Nephron (organoid): ENCODE measurements around the gene SSBP2.

Experiments used
- H3K27ac Mint-ChIP-seq, 3 experiments: 2 replicates each; pipeline ENCODE4 v1.8.0; 2020; ENCODE audit warnings: mixed read lengths in 3 of 3, mild to moderate bottlenecking in 2 of 3, moderate library complexity in 1 of 3
- H3K27me3 Mint-ChIP-seq: 2 replicates; pipeline ENCODE4 v1.8.0; 2021; ENCODE audit warnings: low read depth, mild to moderate bottlenecking, moderate library complexity, mixed read lengths
- H3K36me3 Mint-ChIP-seq: 2 replicates; pipeline ENCODE4 v1.8.0; 2020; ENCODE audit warnings: low read depth, mixed read lengths
- H3K4me1 Mint-ChIP-seq: 2 replicates; pipeline ENCODE4 v1.8.0; 2020; ENCODE audit warnings: mixed read lengths
- H3K4me3 Mint-ChIP-seq, 3 experiments: 2 replicates each; pipeline ENCODE4 v1.8.0; 2020; ENCODE audit warnings: mild to moderate bottlenecking in 3 of 3, mixed read lengths in 3 of 3, moderate library complexity in 2 of 3
- H3K9me3 Mint-ChIP-seq: 2 replicates; pipeline ENCODE4 v1.8.0; 2020; ENCODE audit warnings: mixed read lengths
- TF ChIP-seq, protein P1 (sequence below), 3 experiments: fragments of 200-600 bp; sonication (generic); IDR thresholded peaks; one replicate each; pipeline ENCODE4 v1.5.0; 2021; ENCODE audit warnings: antibody characterized with exemption in 3 of 3; ENCODE audit not compliant: unreplicated experiment in 3 of 3

SSBP2 gene

DNA sequence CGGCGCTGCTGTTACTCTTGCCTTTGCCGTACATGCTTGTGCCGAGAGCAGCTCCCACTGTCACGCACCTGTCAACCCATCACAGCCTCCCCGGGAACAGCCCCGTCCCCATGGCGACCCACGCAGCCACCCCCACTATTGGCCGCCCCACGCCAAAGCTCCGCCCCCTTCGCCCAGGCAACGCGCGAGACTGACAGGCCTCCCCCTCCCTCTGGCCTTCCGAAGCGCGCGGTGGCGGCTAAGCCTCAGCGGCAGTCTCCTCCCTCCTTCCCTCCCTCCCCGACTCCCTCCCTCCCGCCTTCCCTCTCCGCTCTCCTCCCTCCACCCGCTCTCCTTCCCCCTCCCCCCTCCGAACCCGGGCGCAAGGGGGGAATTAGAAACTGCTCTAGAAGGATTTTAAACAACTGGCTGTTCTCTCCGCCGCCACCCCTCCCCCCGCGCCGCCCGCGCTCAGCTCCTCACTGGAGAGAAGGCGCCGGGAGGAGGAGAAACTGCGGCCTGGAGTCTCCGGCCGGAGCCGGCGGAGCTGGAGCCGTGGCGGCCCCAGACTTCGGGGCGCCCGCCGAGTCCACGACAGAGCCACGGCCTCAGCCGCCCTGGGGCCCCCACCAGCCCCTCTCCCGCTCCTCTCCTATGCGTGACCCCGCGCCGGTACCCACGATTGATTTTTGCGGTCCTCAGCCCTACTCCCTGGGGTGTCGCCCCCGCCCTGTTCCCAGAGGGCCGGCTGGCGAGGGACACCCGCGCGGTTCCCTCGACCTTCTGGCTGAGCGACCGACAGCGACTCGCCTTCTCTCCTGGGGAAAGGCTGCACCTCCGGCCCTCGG, at the start of gene SSBP2:
TSS of gene SSBP2 (minus strand) at position 89 of the 827 bp plus-strand sequence. CDS start at position 34, 55 bp downstream.
- TF ChIP-seq, protein P1, sequence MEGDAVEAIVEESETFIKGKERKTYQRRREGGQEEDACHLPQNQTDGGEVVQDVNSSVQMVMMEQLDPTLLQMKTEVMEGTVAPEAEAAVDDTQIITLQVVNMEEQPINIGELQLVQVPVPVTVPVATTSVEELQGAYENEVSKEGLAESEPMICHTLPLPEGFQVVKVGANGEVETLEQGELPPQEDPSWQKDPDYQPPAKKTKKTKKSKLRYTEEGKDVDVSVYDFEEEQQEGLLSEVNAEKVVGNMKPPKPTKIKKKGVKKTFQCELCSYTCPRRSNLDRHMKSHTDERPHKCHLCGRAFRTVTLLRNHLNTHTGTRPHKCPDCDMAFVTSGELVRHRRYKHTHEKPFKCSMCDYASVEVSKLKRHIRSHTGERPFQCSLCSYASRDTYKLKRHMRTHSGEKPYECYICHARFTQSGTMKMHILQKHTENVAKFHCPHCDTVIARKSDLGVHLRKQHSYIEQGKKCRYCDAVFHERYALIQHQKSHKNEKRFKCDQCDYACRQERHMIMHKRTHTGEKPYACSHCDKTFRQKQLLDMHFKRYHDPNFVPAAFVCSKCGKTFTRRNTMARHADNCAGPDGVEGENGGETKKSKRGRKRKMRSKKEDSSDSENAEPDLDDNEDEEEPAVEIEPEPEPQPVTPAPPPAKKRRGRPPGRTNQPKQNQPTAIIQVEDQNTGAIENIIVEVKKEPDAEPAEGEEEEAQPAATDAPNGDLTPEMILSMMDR (IDR thresholded peaks at IDR 0.05; ENCODE audit: unreplicated experiment in 3 of 3), result no peak
- Mint-ChIP-seq H3K9me3 (no peaks in the 10 kb centered on the region), H3K27ac (peak within 1 kb of the TSS; percentile 90 to 98 (median 98)), H3K4me3 (peak within 1 kb of the TSS; percentile 93 to 95 (median 95)), H3K4me1 (peaks cover 56% of the 10 kb centered on the region), H3K36me3 (no peaks in the 10 kb centered on the region), H3K27me3 (no peaks in the 10 kb centered on the region)

DNA sequence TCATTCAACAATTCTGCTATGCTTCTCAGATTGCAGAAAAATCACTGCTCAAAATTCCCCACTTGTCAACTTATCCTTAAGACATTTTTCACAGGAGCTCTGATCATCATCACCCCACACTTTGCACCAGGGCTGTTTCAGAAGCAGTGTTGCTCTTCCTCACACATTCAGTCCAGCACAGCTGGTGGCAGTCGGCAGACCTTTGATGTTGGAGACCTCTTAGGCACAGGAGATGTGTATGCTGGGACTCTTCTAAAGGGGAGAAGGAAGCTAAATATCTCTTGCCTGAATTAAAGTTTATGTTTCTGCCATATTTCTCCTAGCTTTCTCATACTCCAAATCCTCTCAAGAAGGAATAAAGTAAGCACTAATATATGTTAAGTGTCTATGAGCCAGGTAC, 44.8 kb upstream of the SSBP2 start:
- Mint-ChIP-seq H3K36me3 (no peaks in the 10 kb centered on the region), H3K4me3 (no peak overlapping the region), H3K27ac (peak overlapping the region in 2 of 3 experiments; percentile 52 to 88), H3K27me3 (no peaks in the 10 kb centered on the region), H3K4me1 (peaks cover 53% of the 10 kb centered on the region), H3K9me3 (no peaks in the 10 kb centered on the region)
- TF ChIP-seq, protein P1 (IDR thresholded peaks at IDR 0.05; ENCODE audit: unreplicated experiment in 3 of 3), result no peak

DNA sequence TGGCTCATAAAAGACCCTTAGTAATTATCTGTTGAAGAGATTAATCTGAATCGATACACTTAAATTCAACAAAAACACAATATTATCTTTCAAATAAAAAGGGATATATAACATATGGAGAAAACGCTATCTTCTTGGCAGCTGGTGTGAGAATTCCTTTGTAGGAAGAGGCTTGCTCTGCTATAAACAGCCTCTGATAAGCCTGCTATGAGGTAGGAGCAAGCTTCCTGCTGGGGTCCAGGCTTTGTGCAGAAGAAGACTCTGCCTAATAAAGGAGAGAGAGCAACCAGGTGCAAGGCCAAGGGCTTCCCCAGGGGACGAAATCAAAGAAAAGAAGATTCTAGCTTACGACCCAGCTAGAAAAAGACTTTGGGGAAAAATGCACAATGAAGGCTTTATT, 43.3 kb upstream of the SSBP2 start:
- no peak overlapping the region for H3K4me3 Mint-ChIP-seq
- no peaks in the 10 kb centered on the region for H3K36me3 Mint-ChIP-seq
- no peaks in the 10 kb centered on the region for H3K27me3 Mint-ChIP-seq

DNA sequence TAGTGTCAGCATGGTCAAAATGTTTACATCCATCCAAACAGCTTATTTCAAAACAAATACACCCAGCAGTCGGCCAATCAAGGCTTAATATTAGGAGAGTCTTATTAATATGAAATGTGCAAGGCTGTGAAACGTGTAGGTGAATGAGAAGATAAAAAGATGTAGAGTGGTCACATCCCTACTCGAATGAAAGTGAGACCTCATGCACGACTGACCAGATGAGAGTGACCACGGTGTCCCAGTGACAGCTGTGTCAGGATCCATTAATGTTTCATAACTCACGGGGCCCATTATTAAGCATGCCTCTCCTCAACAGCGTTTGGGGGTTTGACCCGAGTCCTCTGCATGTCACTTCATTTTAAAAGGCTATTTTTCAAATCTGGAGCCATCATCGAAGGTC, 39.4 kb upstream of the SSBP2 start:
- Mint-ChIP-seq H3K27me3 (no peaks in the 10 kb centered on the region), H3K9me3 (no peaks in the 10 kb centered on the region), H3K4me3 (no peak overlapping the region), H3K4me1 (peaks cover 50% of the 10 kb centered on the region), H3K36me3 (no peaks in the 10 kb centered on the region), H3K27ac (peak overlapping the region; percentile 60 to 73 (median 64))
- TF ChIP-seq, protein P1 (IDR thresholded peaks at IDR 0.05; ENCODE audit: unreplicated experiment in 3 of 3), result no peak

More for the DNA sequence above, 43.3 kb upstream of the SSBP2 start:
- Mint-ChIP-seq H3K9me3 (no peaks in the 10 kb centered on the region), H3K4me1 (peaks cover 49% of the 10 kb centered on the region), H3K27ac (peak overlapping the region; percentile 80 to 92 (median 88))
- TF ChIP-seq, protein P1 (IDR thresholded peaks at IDR 0.05; ENCODE audit: unreplicated experiment in 3 of 3), result no peak

DNA sequence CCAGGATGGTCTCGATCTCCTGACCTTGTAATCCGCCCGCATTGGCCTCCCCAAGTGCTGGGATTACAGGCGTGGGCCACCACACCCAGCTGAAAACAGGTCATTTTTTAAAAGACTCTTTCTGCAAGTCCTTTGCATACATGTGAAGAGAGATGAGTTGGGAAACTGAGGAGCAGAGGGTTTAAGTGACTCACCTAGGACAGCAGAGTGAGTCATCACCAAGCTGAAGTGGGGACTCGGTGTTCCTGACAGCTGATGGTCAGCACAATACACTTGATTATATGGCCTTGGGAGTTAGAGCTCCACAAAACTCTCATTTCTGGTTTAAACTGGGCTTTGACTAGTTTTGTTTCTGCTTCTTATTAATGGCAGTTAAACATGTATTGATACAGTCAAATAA, 38.1 kb upstream of the SSBP2 start:
- Mint-ChIP-seq H3K27ac (peak overlapping the region; percentile 98 to 99 (median 98)), H3K27me3 (no peaks in the 10 kb centered on the region), H3K4me1 (peaks cover 44% of the 10 kb centered on the region), H3K4me3 (no peak overlapping the region), H3K9me3 (no peaks in the 10 kb centered on the region), H3K36me3 (no peaks in the 10 kb centered on the region)
- TF ChIP-seq, protein P1 (IDR thresholded peaks at IDR 0.05; ENCODE audit: unreplicated experiment in 3 of 3), result no peak
